Stimulated activated CD4-positive, alpha-beta T cell treated with anti-CD3 and anti-CD28 coated beads, Interleukin-15, amount 100 ng/mL, for 48 hours (primary cell): ENCODE results near the gene VPS13D.
"Not testable (repeated sequence)": the region's sequence is repeated elsewhere in the genome, so short reads cannot be mapped to it uniquely, and the experiment has no call there.

Source experiments
- DNase-seq, 2 donors: peaks; one replicate each; pipeline ENCODE4 v3.0.0-alpha.2; 2020; ENCODE audit warnings: low read depth in 2 of 2

VPS13D gene

GRCh38 chr1:12515234-12515633 lies 285.4 kb downstream of the VPS13D start:
- DNase-seq: no peak

- no peak for DNase-seq
These were observed 286.9 kb downstream of the VPS13D start for GRCh38 chr1:12516741-12517140.

- DNase-seq: peak; percentile 50 to 60
These were observed 289.3 kb downstream of the VPS13D start for GRCh38 chr1:12518931-12519692.

GRCh38 chr1:12519693-12520364 lies 290.0 kb downstream of the VPS13D start:
- no peak for DNase-seq

- DNase-seq: no peak
These were observed 291.3 kb downstream of the VPS13D start for GRCh38 chr1:12521096-12521495.

GRCh38 chr1:12522780-12523179 lies 292.9 kb downstream of the VPS13D start:
- DNase-seq: not testable (repeated sequence)

- no peak for DNase-seq
These were observed 294.4 kb downstream of the VPS13D start for GRCh38 chr1:12524266-12524665.

- DNase-seq: no peak
These were observed 295.7 kb downstream of the VPS13D start for GRCh38 chr1:12525311-12526181.

GRCh38 chr1:12527564-12527963 lies 297.7 kb downstream of the VPS13D start:
- no peak for DNase-seq

GRCh38 chr1:12528021-12528852 lies 298.4 kb downstream of the VPS13D start:
- no peak for DNase-seq

GRCh38 chr1:12529640-12530174 lies 299.9 kb downstream of the VPS13D start:
- no peak for DNase-seq

GRCh38 chr1:12530462-12531178 lies 300.8 kb downstream of the VPS13D start:
- DNase-seq: no peak

- DNase-seq: no peak
These were observed 301.3 kb downstream of the VPS13D start for GRCh38 chr1:12531179-12531499.

GRCh38 chr1:12532405-12533315 lies 302.8 kb downstream of the VPS13D start:
- DNase-seq: no peak

GRCh38 chr1:12536023-12536639 lies 306.3 kb downstream of the VPS13D start:
- no peak for DNase-seq

- DNase-seq: no peak
These were observed 307.5 kb downstream of the VPS13D start for GRCh38 chr1:12537294-12537693.

- no peak for DNase-seq
These were observed 308.2 kb downstream of the VPS13D start for GRCh38 chr1:12537906-12538461.

- not testable (repeated sequence) for DNase-seq
These were observed 308.7 kb downstream of the VPS13D start for GRCh38 chr1:12538536-12538935.

GRCh38 chr1:12539320-12539704 lies 309.5 kb downstream of the VPS13D start:
- DNase-seq: no peak
